Mesenchymal stem cell (in vitro differentiated cells and primary cell): Measurements from ENCODE around the gene ASB1.

Experiments
- DNase-seq: peaks from one replicate; pipeline ENCODE4 v3.0.0-alpha.2; 2013
- H2AFZ ChIP-seq: one replicate; pipeline ENCODE4 v1.6.1; 2013; ENCODE audit warnings: low read depth, mild to moderate bottlenecking, control low read depth, inconsistent platforms, low read length, moderate library complexity
- H2AK5ac ChIP-seq: 2 replicates; pipeline ENCODE4 v1.6.1; 2013; ENCODE audit warnings: low read length, moderate library complexity, mild to moderate bottlenecking, inconsistent platforms; ENCODE audit not compliant: severe bottlenecking
- H2BK120ac ChIP-seq: one replicate; pipeline ENCODE4 v1.6.1; 2013; ENCODE audit warnings: low read depth, mild to moderate bottlenecking, inconsistent platforms, low read length, moderate library complexity
- H2BK12ac ChIP-seq, 2 experiments: one replicate each; pipeline ENCODE4 v1.6.1; 2013; ENCODE audit warnings: inconsistent platforms in 2 of 2, low read length in 2 of 2, mild to moderate bottlenecking in 2 of 2, moderate library complexity in 2 of 2, control low read depth in 1 of 2
- H2BK15ac ChIP-seq: one replicate; pipeline ENCODE4 v1.6.1; 2013; ENCODE audit warnings: mild to moderate bottlenecking, low read depth, inconsistent platforms; ENCODE audit not compliant: poor library complexity, severe bottlenecking
- H2BK5ac ChIP-seq: 2 replicates; pipeline ENCODE4 v1.6.1; 2013; ENCODE audit warnings: low read depth, mild to moderate bottlenecking, low read length, control low read depth, inconsistent platforms; ENCODE audit not compliant: poor library complexity, severe bottlenecking
- H3K14ac ChIP-seq, 2 experiments: one replicate each; pipeline ENCODE4 v1.6.1; 2013; ENCODE audit warnings: inconsistent platforms in 2 of 2, low read length in 2 of 2, control low read depth in 1 of 2, mild to moderate bottlenecking in 1 of 2, moderate library complexity in 1 of 2
- H3K18ac ChIP-seq, 2 experiments: one replicate each; pipeline ENCODE4 v1.6.1; 2013; ENCODE audit warnings: inconsistent platforms in 2 of 2, low read length in 2 of 2, control low read depth in 1 of 2, low read depth in 1 of 2, mild to moderate bottlenecking in 1 of 2
- H3K23ac ChIP-seq, 2 experiments: one replicate each; pipeline ENCODE4 v1.6.1; 2013; ENCODE audit warnings: inconsistent platforms in 2 of 2, low read length in 2 of 2, mild to moderate bottlenecking in 2 of 2, moderate library complexity in 2 of 2, control low read depth in 1 of 2
- H3K27ac ChIP-seq: 2 replicates; pipeline ENCODE4 v1.5.1; 2013; ENCODE audit warnings: mild to moderate bottlenecking, moderate library complexity, low read length, control low read depth, inconsistent platforms; ENCODE audit not compliant: poor library complexity, severe bottlenecking
- H3K27me3 ChIP-seq, 2 experiments: 2 replicates each; pipeline versions ENCODE4 v1.6.1 to v1.7.0; 2013; ENCODE audit warnings: low read length in 2 of 2, mild to moderate bottlenecking in 2 of 2, moderate library complexity in 2 of 2, control low read depth in 1 of 2, inconsistent platforms in 1 of 2; ENCODE audit not compliant: control insufficient read depth in 1 of 2, insufficient read depth in 1 of 2
- H3K36me3 ChIP-seq, 2 experiments: 2 replicates each; pipeline versions ENCODE4 v1.6.1 to v1.7.0; 2013; ENCODE audit warnings: low read length in 2 of 2, control low read depth in 1 of 2, inconsistent platforms in 1 of 2, low read depth in 1 of 2, mild to moderate bottlenecking in 1 of 2; ENCODE audit not compliant: insufficient read depth in 2 of 2, control insufficient read depth in 1 of 2
- H3K4ac ChIP-seq, 2 experiments: one replicate each; pipeline ENCODE4 v1.6.1; 2013; ENCODE audit warnings: inconsistent platforms in 2 of 2, low read length in 2 of 2, mild to moderate bottlenecking in 2 of 2, moderate library complexity in 2 of 2, control low read depth in 1 of 2, low read depth in 1 of 2
- H3K4me1 ChIP-seq: 2 replicates; pipeline ENCODE4 v1.6.1; 2013; ENCODE audit warnings: low read depth, low read length, control low read depth; ENCODE audit not compliant: control insufficient read depth, insufficient read depth
- H3K4me2 ChIP-seq: 2 replicates; pipeline ENCODE4 v1.6.1; 2013; ENCODE audit warnings: low read length, mild to moderate bottlenecking, inconsistent platforms; ENCODE audit not compliant: poor library complexity, severe bottlenecking
- H3K4me3 ChIP-seq, 2 experiments: 2 replicates each; pipeline versions ENCODE4 v1.5.1 to v1.7.0; 2013; ENCODE audit warnings: low read length in 2 of 2, mild to moderate bottlenecking in 2 of 2, control low read depth in 1 of 2, low read depth in 1 of 2; ENCODE audit not compliant: insufficient read depth in 1 of 2
- H3K79me1 ChIP-seq: replicated peaks from 2 replicates; pipeline ENCODE4 v1.6.1; 2013; ENCODE audit warnings: mild to moderate bottlenecking, control low read depth, low read length, inconsistent platforms; ENCODE audit not compliant: poor library complexity, severe bottlenecking
- H3K9ac ChIP-seq: 2 replicates; pipeline ENCODE4 v1.7.0; 2013; ENCODE audit warnings: mild to moderate bottlenecking, low read length, moderate library complexity
- H3K9me3 ChIP-seq: 2 replicates; pipeline ENCODE4 v1.7.0; 2013; ENCODE audit warnings: mild to moderate bottlenecking, low read length; ENCODE audit not compliant: control insufficient read depth
- H4K8ac ChIP-seq: one replicate; pipeline ENCODE4 v1.6.1; 2013; ENCODE audit warnings: inconsistent platforms, mild to moderate bottlenecking, low read length, moderate library complexity
- H4K91ac ChIP-seq: one replicate; pipeline ENCODE4 v1.6.1; 2013; ENCODE audit warnings: mild to moderate bottlenecking, low read length, inconsistent platforms
- WGBS: methylation state at CpG from one replicate; pipeline ENCODE4 v1.1.7; 2013; ENCODE audit warnings: mixed read lengths; 5-methylcytosine and 5-hydroxymethylcytosine counted together

The ASB1 gene

DNA sequence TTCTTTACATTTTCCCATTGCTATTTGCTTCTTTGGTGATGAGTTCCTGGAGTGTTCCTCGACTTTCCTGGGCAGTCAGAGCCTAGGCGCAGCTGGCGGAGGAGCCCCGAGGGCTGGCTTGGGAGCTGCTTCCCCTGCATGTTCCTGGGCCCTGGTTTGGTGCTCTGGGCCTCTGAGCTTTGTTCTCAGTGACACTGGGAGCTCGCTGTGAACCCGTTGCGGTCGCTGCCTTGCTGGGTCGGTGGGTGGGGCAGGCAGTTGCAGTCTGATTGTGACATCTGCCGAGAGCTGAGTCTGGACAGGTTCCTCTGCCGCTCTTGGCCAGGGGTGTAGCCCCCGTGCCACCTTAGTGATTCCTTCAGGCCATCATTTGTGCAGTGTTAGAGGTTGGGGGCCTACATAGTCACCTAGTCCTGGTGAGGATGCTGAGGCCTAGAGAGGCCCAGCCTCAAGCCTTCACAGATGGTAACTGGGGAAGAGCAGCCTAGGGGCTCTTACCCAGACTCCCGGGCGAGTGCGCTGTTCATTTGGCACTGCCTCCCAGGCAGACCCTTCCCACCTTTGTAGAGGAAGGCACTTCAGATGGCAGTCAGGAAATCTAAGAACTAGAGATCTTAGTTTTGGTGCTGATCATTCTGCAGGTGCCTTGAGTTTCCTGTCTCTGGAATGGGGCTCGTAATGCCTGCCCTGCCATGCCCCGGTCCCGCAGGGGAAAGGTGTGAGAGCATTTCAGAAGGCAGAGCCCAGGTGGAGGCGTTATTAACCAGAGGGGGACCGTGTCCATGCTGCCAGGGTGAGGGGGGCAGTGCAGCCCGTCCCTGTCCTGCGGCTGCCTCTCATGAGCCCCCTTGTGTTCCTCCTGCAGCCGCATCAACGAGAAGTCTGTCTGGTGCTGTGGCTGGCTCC is 8.4 kb downstream of the ASB1 start:
- H2BK12ac ChIP-seq, result no peak overlapping the region
- no peak overlapping the region for H2BK15ac ChIP-seq
- H3K4me2 ChIP-seq, result no peak overlapping the region
- peaks cover 39 to 61% of the 10 kb centered on the region in 2 experiments for H3K36me3 ChIP-seq
- H3K23ac ChIP-seq, result no peak overlapping the region
- peak overlapping the region; percentile 42 to 71 for H3K18ac ChIP-seq
- 92% methylated on average over 24 of the region's 24 CpGs for WGBS
- peaks cover 8% of the 10 kb centered on the region for H3K4me1 ChIP-seq
- peaks cover 7% of the 10 kb centered on the region for H3K9me3 ChIP-seq
- no peaks in the 10 kb centered on the region for H3K27me3 ChIP-seq
- H3K27ac ChIP-seq, result no peak overlapping the region
- no peak overlapping the region for H2BK5ac ChIP-seq
- no peak overlapping the region for H2BK120ac ChIP-seq
- no peak overlapping the region for H4K8ac ChIP-seq
- H2AK5ac ChIP-seq, result no peak overlapping the region
- peak overlapping the region; percentile 73 for H3K9ac ChIP-seq
- H2AFZ ChIP-seq, result no peak overlapping the region
- peak overlapping the region; percentile 49 for H4K91ac ChIP-seq
- H3K14ac ChIP-seq, result no peak overlapping the region
- no peak for DNase-seq
- H3K4me3 ChIP-seq, result peak overlapping the region in 1 of 2 experiments; percentile 26
- H3K79me1 ChIP-seq, result peaks cover 27% of the 10 kb centered on the region
- no peak overlapping the region for H3K4ac ChIP-seq

GRCh38 chr2:238435752-238436096 is 9.0 kb downstream of the ASB1 start:
- DNase-seq, result no peak
- Histone ChIP-seq H3K9ac (peak overlapping the region; percentile 73), H2BK5ac (no peak overlapping the region), H4K8ac (no peak overlapping the region), H3K27ac (no peak overlapping the region), H3K14ac (no peak overlapping the region), H2BK12ac (no peak overlapping the region), H2AK5ac (no peak overlapping the region), H3K23ac (no peak overlapping the region), H2AFZ (no peak overlapping the region), H3K4me1 (peaks cover 12% of the 10 kb centered on the region), H3K27me3 (no peaks in the 10 kb centered on the region), H3K4me2 (no peak overlapping the region), H2BK120ac (no peak overlapping the region), H3K9me3 (peaks cover 4% of the 10 kb centered on the region), H3K4me3 (no peak overlapping the region), H3K18ac (no peak overlapping the region), H3K4ac (no peak overlapping the region), H2BK15ac (no peak overlapping the region), H3K79me1 (peaks cover 31% of the 10 kb centered on the region), H3K36me3 (peaks cover 40 to 59% of the 10 kb centered on the region in 2 experiments), H4K91ac (no peak overlapping the region)
- 97% methylated on average over 20 of the region's 20 CpGs for WGBS

DNA sequence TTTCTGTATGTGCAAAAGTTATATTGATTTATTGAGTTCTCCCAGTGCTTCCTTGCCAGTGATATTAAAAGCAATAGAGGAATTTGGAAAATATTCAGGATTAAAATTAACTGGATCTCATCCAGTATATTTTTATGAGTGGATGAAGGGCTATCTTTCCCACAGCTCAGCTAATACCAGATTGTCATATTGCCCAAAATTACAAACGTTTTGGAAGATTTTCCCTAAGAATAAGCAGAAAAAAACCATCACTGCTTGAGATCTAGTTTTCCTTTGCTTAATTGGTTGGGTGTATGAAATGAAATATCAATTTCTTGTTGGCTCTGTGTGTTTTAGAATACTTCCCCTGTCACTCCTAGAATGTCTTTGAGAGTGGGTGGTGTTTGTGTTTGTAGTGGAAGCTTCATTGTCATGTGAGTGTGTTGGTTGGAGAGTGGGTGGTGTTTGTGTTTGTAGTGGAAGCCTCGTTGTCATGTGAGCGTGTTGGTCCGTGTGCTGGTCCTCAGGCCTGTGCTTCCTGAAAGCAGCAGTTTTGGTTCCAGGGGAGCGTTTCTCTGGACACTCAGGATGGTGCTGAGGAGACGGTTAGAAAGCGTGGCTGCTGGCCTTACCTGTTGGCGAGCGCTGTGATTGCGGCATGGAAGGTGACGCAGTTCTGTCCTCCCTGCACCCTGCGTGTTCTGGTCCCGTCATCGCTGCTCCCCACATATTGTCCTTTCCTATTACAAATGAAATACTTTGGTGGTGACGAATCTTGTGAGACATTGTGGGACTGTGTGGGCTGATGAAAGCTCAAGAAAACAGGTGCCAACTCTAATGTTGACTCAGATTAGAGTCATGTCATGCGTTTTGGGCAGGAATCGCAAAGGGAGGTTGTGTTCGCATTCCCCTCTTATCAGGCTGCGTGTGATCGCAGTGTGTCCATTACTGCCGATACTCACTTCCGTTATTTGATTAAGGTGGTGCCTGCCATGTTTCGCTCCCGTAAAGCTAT is 12.4 kb downstream of the ASB1 start:
- H3K9ac ChIP-seq, result peak overlapping the region; percentile 84
- peaks cover 35 to 50% of the 10 kb centered on the region in 2 experiments for H3K36me3 ChIP-seq
- H3K4me1 ChIP-seq, result peaks cover 15% of the 10 kb centered on the region
- no peak overlapping the region for H3K4me2 ChIP-seq
- H4K91ac ChIP-seq, result no peak overlapping the region
- H3K79me1 ChIP-seq, result peaks cover 33% of the 10 kb centered on the region
- no peak overlapping the region for H2AK5ac ChIP-seq
- H3K4ac ChIP-seq, result no peak overlapping the region
- no peaks in the 10 kb centered on the region for H3K27me3 ChIP-seq
- peak overlapping the region in 1 of 2 experiments; percentile 53 for H3K4me3 ChIP-seq
- DNase-seq, result no peak
- no peak overlapping the region for H4K8ac ChIP-seq
- no peak overlapping the region for H3K27ac ChIP-seq
- no peak overlapping the region for H3K23ac ChIP-seq
- H2BK120ac ChIP-seq, result no peak overlapping the region
- H3K9me3 ChIP-seq, result no peaks in the 10 kb centered on the region
- WGBS, result 94% methylated on average over 15 of the region's 24 CpGs
- H2BK5ac ChIP-seq, result no peak overlapping the region
- no peak overlapping the region for H2AFZ ChIP-seq
- peak overlapping the region in 1 of 2 experiments; percentile 72 for H3K14ac ChIP-seq
- no peak overlapping the region for H2BK12ac ChIP-seq
- no peak overlapping the region for H3K18ac ChIP-seq
- no peak overlapping the region for H2BK15ac ChIP-seq

- no peak overlapping the region for H2BK120ac ChIP-seq
- no peak overlapping the region for H3K18ac ChIP-seq
- no peak overlapping the region for H3K4me2 ChIP-seq
- H3K23ac ChIP-seq, result no peak overlapping the region
- H3K4me1 ChIP-seq, result peaks cover 17% of the 10 kb centered on the region
- no peak for DNase-seq
- no peak overlapping the region for H2BK12ac ChIP-seq
- H3K27me3 ChIP-seq, result no peaks in the 10 kb centered on the region
- no peak overlapping the region for H4K8ac ChIP-seq
- H2BK5ac ChIP-seq, result no peak overlapping the region
- peaks cover 34% of the 10 kb centered on the region for H3K79me1 ChIP-seq
- H2AK5ac ChIP-seq, result no peak overlapping the region
- H3K27ac ChIP-seq, result no peak overlapping the region
- no peaks in the 10 kb centered on the region for H3K9me3 ChIP-seq
- no peak overlapping the region for H3K4ac ChIP-seq
- peak overlapping the region in 1 of 2 experiments; percentile 53 for H3K4me3 ChIP-seq
- H3K9ac ChIP-seq, result peak overlapping the region; percentile 84
- H3K36me3 ChIP-seq, result peaks cover 34 to 52% of the 10 kb centered on the region in 2 experiments
- H4K91ac ChIP-seq, result no peak overlapping the region
- H2AFZ ChIP-seq, result no peak overlapping the region
- WGBS, result 93% methylated on average over 2 of the region's 2 CpGs
- no peak overlapping the region for H2BK15ac ChIP-seq
- H3K14ac ChIP-seq, result no peak overlapping the region
Measured at GRCh38 chr2:238439917-238440316, 13.2 kb downstream of the ASB1 start.
